ENCODE measurements around the gene DOCK1.

DOCK1 gene

GRCh38 chr10:127398140-127398970, 493.1 kb downstream of the DOCK1 start:
- DNase-seq (ENCODE audit: low read depth in 2 of 2): no peak

- no peak for DNase-seq (ENCODE audit: low read depth in 2 of 2)
Observed at GRCh38 chr10:127398971-127399365, 493.7 kb downstream of the DOCK1 start.

- no peak for DNase-seq (ENCODE audit: low read depth in 2 of 2)
Observed at GRCh38 chr10:127399668-127400067, 494.4 kb downstream of the DOCK1 start.

- no peak for DNase-seq (ENCODE audit: low read depth in 2 of 2)
Observed at GRCh38 chr10:127400216-127400615, 495.0 kb downstream of the DOCK1 start.

- DNase-seq (ENCODE audit: low read depth in 2 of 2): no peak
Observed at GRCh38 chr10:127402596-127403409, 497.6 kb downstream of the DOCK1 start.

- no peak for DNase-seq (ENCODE audit: low read depth in 2 of 2)
Observed at GRCh38 chr10:127405221-127405620, 500.0 kb downstream of the DOCK1 start.

- no peak for DNase-seq (ENCODE audit: low read depth in 2 of 2)
Observed at GRCh38 chr10:127406018-127406550, 500.9 kb downstream of the DOCK1 start.

- DNase-seq (ENCODE audit: low read depth in 2 of 2): no peak
Observed at GRCh38 chr10:127407551-127407950, 502.3 kb downstream of the DOCK1 start.

- DNase-seq (ENCODE audit: low read depth in 2 of 2): no peak
Observed at GRCh38 chr10:127408112-127408710, 503.0 kb downstream of the DOCK1 start.

GRCh38 chr10:127408733-127409132, 503.5 kb downstream of the DOCK1 start:
- no peak for DNase-seq (ENCODE audit: low read depth in 2 of 2)

- DNase-seq (ENCODE audit: low read depth in 2 of 2): no peak
Observed at GRCh38 chr10:127410030-127410429, 504.8 kb downstream of the DOCK1 start.

GRCh38 chr10:127411062-127411461, 505.8 kb downstream of the DOCK1 start:
- no peak for DNase-seq (ENCODE audit: low read depth in 2 of 2)

- DNase-seq (ENCODE audit: low read depth in 2 of 2): no peak
Observed at GRCh38 chr10:127413326-127413725, 508.1 kb downstream of the DOCK1 start.

GRCh38 chr10:127414024-127414423, 508.8 kb downstream of the DOCK1 start:
- DNase-seq (ENCODE audit: low read depth in 2 of 2): no peak

GRCh38 chr10:127415116-127415515, 509.9 kb downstream of the DOCK1 start:
- no peak for DNase-seq (ENCODE audit: low read depth in 2 of 2)

GRCh38 chr10:127415901-127416581, 510.8 kb downstream of the DOCK1 start:
- no peak for DNase-seq (ENCODE audit: low read depth in 2 of 2)

- no peak for DNase-seq (ENCODE audit: low read depth in 2 of 2)
Observed at GRCh38 chr10:127417031-127417430, 511.8 kb downstream of the DOCK1 start.

- no peak for DNase-seq (ENCODE audit: low read depth in 2 of 2)
Observed at GRCh38 chr10:127417686-127418401, 512.6 kb downstream of the DOCK1 start.

GRCh38 chr10:127418536-127419168, 513.4 kb downstream of the DOCK1 start:
- DNase-seq (ENCODE audit: low read depth in 2 of 2): no peak

GRCh38 chr10:127420138-127420684, 515.0 kb downstream of the DOCK1 start:
- no peak for DNase-seq (ENCODE audit: low read depth in 2 of 2)
